Parathyroid adenoma (tissue), 2 donors: ENCODE results near the gene ZSWIM4.

Source experiments
- H2AFZ ChIP-seq: fragments of 300-600 bp; sonication (generic); one replicate; pipeline ENCODE4 v1.7.0; 2017; ENCODE audit warnings: antibody characterized with exemption, mild to moderate bottlenecking
- H3K27ac ChIP-seq: fragments of 300-600 bp; sonication (generic); one replicate; pipeline ENCODE4 v1.7.0; 2017
- H3K27me3 ChIP-seq: fragments of 300-600 bp; sonication (generic); one replicate; pipeline ENCODE4 v1.7.0; 2017; ENCODE audit warnings: low read length; ENCODE audit not compliant: control insufficient read depth, insufficient read depth
- H3K36me3 ChIP-seq: fragments of 300-600 bp; sonication (generic); one replicate; pipeline ENCODE4 v1.7.0; 2017; ENCODE audit warnings: low read length; ENCODE audit not compliant: control insufficient read depth, insufficient read depth
- H3K4me1 ChIP-seq: fragments of 300-600 bp; sonication (generic); one replicate; pipeline ENCODE4 v1.7.0; 2017; ENCODE audit warnings: control low read depth
- H3K4me2 ChIP-seq: fragments of 300-600 bp; sonication (generic); one replicate; pipeline ENCODE4 v1.7.0; 2017; ENCODE audit warnings: low read length
- H3K4me3 ChIP-seq: fragments of 300-600 bp; sonication (generic); one replicate; pipeline ENCODE4 v1.7.0; 2017; ENCODE audit warnings: low read depth, low read length
- H3K79me2 ChIP-seq: fragments of 300-600 bp; sonication (generic); one replicate; pipeline ENCODE4 v1.7.0; 2017; ENCODE audit warnings: control low read depth
- H3K9ac ChIP-seq: fragments of 300-600 bp; sonication (generic); one replicate; pipeline ENCODE4 v1.7.0; 2017; ENCODE audit warnings: mild to moderate bottlenecking
- H3K9me3 ChIP-seq: fragments of 300-600 bp; sonication (generic); one replicate; pipeline ENCODE4 v1.7.0; 2017; ENCODE audit warnings: low read length; ENCODE audit not compliant: control insufficient read depth
- CTCF ChIP-seq: fragments of 300-600 bp; sonication (generic); IDR thresholded peaks from one replicate; pipeline ENCODE4 v1.7.0; 2017; ENCODE audit warnings: antibody characterized with exemption, mild to moderate bottlenecking
- donor health status: primary hyperparathyroidism.

The ZSWIM4 gene

GRCh38 chr19:13861714-13862531 is 66.7 kb downstream of the ZSWIM4 start:
- Histone ChIP-seq H3K27me3 (no peaks in the 10 kb centered on the region), H3K4me1 (peaks cover 11% of the 10 kb centered on the region), H3K36me3 (no peaks in the 10 kb centered on the region), H3K9ac (no peak overlapping the region), H3K4me2 (peak overlapping the region; percentile 84), H3K4me3 (peak overlapping the region; percentile 38), H3K79me2 (no peaks in the 10 kb centered on the region), H3K27ac (peak overlapping the region; percentile 78), H2AFZ (peak overlapping the region; percentile 100), H3K9me3 (no peaks in the 10 kb centered on the region)
- TF ChIP-seq CTCF, result peak; percentile 98

GRCh38 chr19:13864046-13864666 is 68.9 kb downstream of the ZSWIM4 start:
- no peaks in the 10 kb centered on the region for H3K79me2 ChIP-seq
- H2AFZ ChIP-seq, result peak overlapping the region; percentile 91
- H3K9ac ChIP-seq, result no peak overlapping the region
- peak overlapping the region; percentile 57 for H3K27ac ChIP-seq
- H3K27me3 ChIP-seq, result no peaks in the 10 kb centered on the region
- H3K36me3 ChIP-seq, result no peaks in the 10 kb centered on the region
- H3K4me1 ChIP-seq, result peaks cover 11% of the 10 kb centered on the region
- no peak for TF ChIP-seq CTCF
- no peak overlapping the region for H3K4me3 ChIP-seq
- H3K9me3 ChIP-seq, result no peaks in the 10 kb centered on the region
- H3K4me2 ChIP-seq, result no peak overlapping the region

- no peak overlapping the region for H3K4me3 ChIP-seq
- peaks cover 11% of the 10 kb centered on the region for H3K4me1 ChIP-seq
- H3K27me3 ChIP-seq, result no peaks in the 10 kb centered on the region
- TF ChIP-seq CTCF, result no peak
- peak overlapping the region; percentile 68 for H3K4me2 ChIP-seq
- H2AFZ ChIP-seq, result peak overlapping the region; percentile 91
- H3K27ac ChIP-seq, result peak overlapping the region; percentile 57
- H3K9me3 ChIP-seq, result no peaks in the 10 kb centered on the region
- no peak overlapping the region for H3K9ac ChIP-seq
- H3K36me3 ChIP-seq, result no peaks in the 10 kb centered on the region
- no peaks in the 10 kb centered on the region for H3K79me2 ChIP-seq
These were observed 69.7 kb downstream of the ZSWIM4 start for GRCh38 chr19:13864667-13865570.

- peak; percentile 6 for TF ChIP-seq CTCF
- peak overlapping the region; percentile 61 for H3K27ac ChIP-seq
These were observed 70.6 kb downstream of the ZSWIM4 start for GRCh38 chr19:13865571-13866462.

More at GRCh38 chr19:13865571-13866462, 70.6 kb downstream of the ZSWIM4 start:
- Histone ChIP-seq H3K9ac (peak overlapping the region; percentile 55), H3K36me3 (no peaks in the 10 kb centered on the region), H3K9me3 (no peaks in the 10 kb centered on the region), H3K27me3 (no peaks in the 10 kb centered on the region), H3K79me2 (no peaks in the 10 kb centered on the region), H3K4me1 (peaks cover 11% of the 10 kb centered on the region), H3K4me2 (peak overlapping the region; percentile 68), H2AFZ (peak overlapping the region; percentile 84), H3K4me3 (peak overlapping the region; percentile 73)
